GM12878 (cell line): Measurements from ENCODE around the gene P4HTM.

Experiments
- CTCF ChIP-seq, 3 experiments: IDR thresholded peaks in 2 of 3; conservative IDR thresholded peaks in 1 of 3; 2 replicates each; pipeline ENCODE4 v1.5.1; 2011; ENCODE audit warnings: low read depth in 3 of 3, low read length in 3 of 3, mild to moderate bottlenecking in 3 of 3, control low read depth in 2 of 3, moderate library complexity in 2 of 3, inconsistent platforms in 1 of 3, mixed read lengths in 1 of 3; ENCODE audit not compliant: control insufficient read depth in 2 of 3, insufficient read depth in 1 of 3; ENCODE audit errors: extremely low read depth in 1 of 3
- JUNB ChIP-seq: IDR thresholded peaks from 2 replicates; pipeline ENCODE4 v1.6.1; 2016; ENCODE audit warnings: antibody characterized with exemption, mild to moderate bottlenecking
- JUND ChIP-seq: IDR thresholded peaks from 2 replicates; pipeline ENCODE4 v1.6.1; 2012; ENCODE audit warnings: low read depth, mild to moderate bottlenecking, low read length, improper control_type of control experiment, moderate library complexity
- MAX ChIP-seq: IDR thresholded peaks from 2 replicates; pipeline ENCODE4 v1.6.1; 2012; ENCODE audit warnings: low read depth, low read length, improper control_type of control experiment
- MEF2A ChIP-seq: IDR thresholded peaks from 2 replicates; pipeline ENCODE4 v1.6.1; 2011; ENCODE audit warnings: low read depth, mild to moderate bottlenecking, low read length, moderate library complexity; ENCODE audit not compliant: insufficient read depth

DNA sequence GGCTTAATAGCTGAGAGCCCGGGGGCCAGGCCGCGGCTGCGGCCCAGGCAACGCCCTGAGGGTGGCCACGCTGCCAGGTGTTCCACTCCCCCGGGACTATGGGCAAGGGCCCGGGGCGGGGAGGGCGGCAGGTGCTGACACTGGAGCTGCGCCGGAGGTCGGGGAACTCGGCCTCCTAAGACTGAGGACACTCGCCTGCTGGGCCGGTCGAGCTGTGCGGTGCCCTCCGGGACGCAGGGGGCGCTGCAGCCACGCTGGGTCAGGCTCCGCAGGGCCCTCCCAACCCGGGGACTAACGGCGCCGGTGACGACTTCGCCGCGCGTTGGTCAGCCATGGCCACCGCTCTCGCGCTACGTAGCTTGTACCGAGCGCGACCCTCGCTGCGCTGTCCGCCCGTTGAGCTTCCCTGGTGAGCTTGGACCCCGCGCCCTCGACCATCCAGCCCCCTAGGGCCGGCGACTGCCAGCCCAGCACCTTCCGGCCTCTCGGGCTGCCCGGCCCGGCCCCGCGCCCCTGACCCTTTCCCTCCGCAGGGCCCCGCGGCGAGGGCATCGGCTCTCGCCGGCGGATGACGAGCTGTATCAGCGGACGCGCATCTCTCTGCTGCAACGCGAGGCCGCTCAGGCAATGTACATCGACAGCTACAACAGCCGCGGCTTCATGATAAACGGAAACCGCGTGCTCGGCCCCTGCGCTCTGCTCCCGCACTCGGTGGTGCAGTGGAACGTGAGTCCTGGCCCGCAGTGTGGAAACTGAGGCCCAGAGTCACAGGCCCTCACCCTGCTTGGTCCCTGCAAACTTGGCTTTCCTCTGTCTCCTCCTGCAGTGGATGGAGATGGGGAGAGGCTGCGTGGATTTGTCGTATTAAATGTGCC is 32.0 kb downstream of the P4HTM start, which contains the start of gene NDUFAF3:
- TF ChIP-seq MAX (peak; percentile 73; the same call in 1 of the 2 replicates), JUNB (no peak), JUND (no peak), MEF2A (no peak), CTCF (IDR thresholded peaks at IDR 0.05 in 2 of 3, conservative IDR thresholded peaks at IDR 0.05 in 1 of 3; ENCODE audit: control insufficient read depth in 2 of 3, extremely low read depth in 1 of 3, insufficient read depth in 1 of 3, low read depth in 3 of 3, low read length in 3 of 3) (peak; percentile 95 to 97 (median 95))
